Uterus (tissue), 4 donors: ENCODE measurements around the gene POLR3B. TPM values are rescaled to one million over a fixed set of nuclear protein-coding genes. Genes with fewer than 3 reads are reported as not detected.

Source experiments
- DNase-seq, 2 donors: peaks; one replicate each; pipeline ENCODE4 v3.0.0-alpha.2; 2019 to 2020
- H3K27ac ChIP-seq, 2 donors: fragments of 200-600 bp; sonication (generic); 1 replicate in 1 of 2; 2 replicates in 1 of 2; pipeline ENCODE4 v1.5.1; 2016 to 2018
- H3K27me3 ChIP-seq, 2 donors: fragments of 200-600 bp; sonication (generic); one replicate each; pipeline ENCODE4 v1.5.1; 2018 to 2019; ENCODE audit warnings: control low read depth in 1 of 2
- H3K36me3 ChIP-seq, 2 donors: fragments of 200-600 bp; sonication (generic); one replicate each; pipeline ENCODE4 v1.5.1; 2019; ENCODE audit warnings: control low read depth in 1 of 2
- H3K4me1 ChIP-seq, 2 donors: fragments of 200-600 bp; sonication (generic); one replicate each; pipeline ENCODE4 v1.5.1; 2018 to 2019; ENCODE audit warnings: control low read depth in 1 of 2
- H3K4me3 ChIP-seq, 2 donors: fragments of 200-600 bp; sonication (generic); 1 replicate in 1 of 2; 2 replicates in 1 of 2; pipeline ENCODE4 v1.5.1; 2018 to 2019; ENCODE audit warnings: mild to moderate bottlenecking in 1 of 2
- H3K9me3 ChIP-seq, 2 donors: fragments of 200-600 bp; sonication (generic); one replicate each; pipeline ENCODE4 v1.5.1; 2019; ENCODE audit warnings: control low read depth in 1 of 2
- POLR2A ChIP-seq, 2 donors: fragments of 450-650 bp; IDR thresholded peaks; one replicate each; pipeline ENCODE4 v1.6.1; 2016; ENCODE audit warnings: antibody characterized with exemption in 2 of 2, mild to moderate bottlenecking in 1 of 2, moderate library complexity in 1 of 2
- intact Hi-C: fragments of 100-400 bp; cut with DNase I; formaldehyde crosslinking; loops from one replicate; pipeline ENCODE4 v1.15.1; 2023; ENCODE audit warnings: low total_unique reads
- total RNA-seq, 4 donors: library from RNA; depleted of rRNA in 3 of 4; stranded (reverse); fragments of >200 nt in 3 of 4; gene quantifications; one replicate each; pipeline versions ENCODE4 v1.1.0 to v1.2.4, GENCODE V29; 2014 to 2023
- TF ChIP-seq, protein P1 (sequence below), 4 experiments: fragments of 200-600 bp in 2 of 4; fragments of 450-650 bp in 2 of 4; sonication (generic) in 2 of 4; IDR thresholded peaks; one replicate each; pipeline ENCODE4 v1.5.1; 2016 to 2019; ENCODE audit warnings: antibody characterized with exemption in 4 of 4, mild to moderate bottlenecking in 2 of 4, moderate library complexity in 1 of 4
- donor health status: DM: yes; HTN: yes; CAD: no.

The POLR3B gene
- total RNA-seq, 4 donors from 2014 or later, result 8.8 to 20.7 (median 11.0) TPM

DNA sequence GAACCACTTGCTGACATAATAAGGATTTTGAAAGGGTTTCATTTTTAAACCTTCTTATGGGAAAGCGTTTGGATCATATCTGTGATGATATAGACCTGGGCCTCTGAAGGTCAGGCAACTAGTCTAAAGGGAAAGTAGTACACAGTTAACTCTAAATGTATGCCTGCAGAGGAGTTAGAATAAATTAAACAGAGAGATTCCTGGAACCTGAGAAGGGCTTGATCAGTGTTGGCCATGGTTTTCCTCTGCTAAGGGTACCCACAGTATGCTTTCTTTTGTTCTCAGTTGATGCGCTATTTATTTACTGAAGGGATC is 14.4 kb upstream of the POLR3B start:
- no peaks in the 10 kb centered on the region for H3K9me3 ChIP-seq
- intact Hi-C loops, result no loop called here
- no peak overlapping the region for H3K4me3 ChIP-seq
- no peak for DNase-seq
- TF ChIP-seq, protein P1, sequence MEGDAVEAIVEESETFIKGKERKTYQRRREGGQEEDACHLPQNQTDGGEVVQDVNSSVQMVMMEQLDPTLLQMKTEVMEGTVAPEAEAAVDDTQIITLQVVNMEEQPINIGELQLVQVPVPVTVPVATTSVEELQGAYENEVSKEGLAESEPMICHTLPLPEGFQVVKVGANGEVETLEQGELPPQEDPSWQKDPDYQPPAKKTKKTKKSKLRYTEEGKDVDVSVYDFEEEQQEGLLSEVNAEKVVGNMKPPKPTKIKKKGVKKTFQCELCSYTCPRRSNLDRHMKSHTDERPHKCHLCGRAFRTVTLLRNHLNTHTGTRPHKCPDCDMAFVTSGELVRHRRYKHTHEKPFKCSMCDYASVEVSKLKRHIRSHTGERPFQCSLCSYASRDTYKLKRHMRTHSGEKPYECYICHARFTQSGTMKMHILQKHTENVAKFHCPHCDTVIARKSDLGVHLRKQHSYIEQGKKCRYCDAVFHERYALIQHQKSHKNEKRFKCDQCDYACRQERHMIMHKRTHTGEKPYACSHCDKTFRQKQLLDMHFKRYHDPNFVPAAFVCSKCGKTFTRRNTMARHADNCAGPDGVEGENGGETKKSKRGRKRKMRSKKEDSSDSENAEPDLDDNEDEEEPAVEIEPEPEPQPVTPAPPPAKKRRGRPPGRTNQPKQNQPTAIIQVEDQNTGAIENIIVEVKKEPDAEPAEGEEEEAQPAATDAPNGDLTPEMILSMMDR (IDR thresholded peaks at IDR 0.05), result no peak
- no peak for TF ChIP-seq POLR2A (IDR thresholded peaks at IDR 0.05)
- peak overlapping the region; percentile 60 to 61 for H3K27ac ChIP-seq
- H3K27me3 ChIP-seq, result no peaks in the 10 kb centered on the region
- no peaks in the 10 kb centered on the region for H3K4me1 ChIP-seq
- H3K36me3 ChIP-seq, result no peaks in the 10 kb centered on the region

DNA sequence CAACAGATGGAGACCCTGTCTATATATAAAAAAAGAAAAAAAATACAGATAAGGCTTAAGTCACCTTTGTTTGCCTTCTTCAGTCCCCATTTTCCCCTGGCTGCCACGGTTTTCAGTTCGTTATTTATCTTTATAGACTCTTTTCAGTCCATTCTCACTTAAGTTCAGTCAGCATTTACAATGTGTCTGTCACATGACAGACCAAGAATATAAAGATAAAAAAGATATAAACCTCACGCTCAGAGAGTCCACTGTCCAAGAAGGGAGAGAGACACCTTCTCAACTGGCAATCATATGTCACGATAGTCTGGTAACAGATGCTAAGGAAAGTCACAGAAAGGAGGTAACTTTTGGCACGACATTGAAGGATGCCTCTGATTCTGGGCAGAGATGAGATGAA is 13.4 kb upstream of the POLR3B start:
- peak overlapping the region; percentile 60 to 61 for H3K27ac ChIP-seq
- H3K4me3 ChIP-seq, result no peak overlapping the region
- intact Hi-C loops, result no loop called here
- H3K4me1 ChIP-seq, result no peaks in the 10 kb centered on the region
- TF ChIP-seq, protein P1 (IDR thresholded peaks at IDR 0.05), result no peak
- TF ChIP-seq POLR2A (IDR thresholded peaks at IDR 0.05), result no peak
- no peaks in the 10 kb centered on the region for H3K27me3 ChIP-seq
- DNase-seq, result no peak
- no peaks in the 10 kb centered on the region for H3K36me3 ChIP-seq
- H3K9me3 ChIP-seq, result no peaks in the 10 kb centered on the region

DNA sequence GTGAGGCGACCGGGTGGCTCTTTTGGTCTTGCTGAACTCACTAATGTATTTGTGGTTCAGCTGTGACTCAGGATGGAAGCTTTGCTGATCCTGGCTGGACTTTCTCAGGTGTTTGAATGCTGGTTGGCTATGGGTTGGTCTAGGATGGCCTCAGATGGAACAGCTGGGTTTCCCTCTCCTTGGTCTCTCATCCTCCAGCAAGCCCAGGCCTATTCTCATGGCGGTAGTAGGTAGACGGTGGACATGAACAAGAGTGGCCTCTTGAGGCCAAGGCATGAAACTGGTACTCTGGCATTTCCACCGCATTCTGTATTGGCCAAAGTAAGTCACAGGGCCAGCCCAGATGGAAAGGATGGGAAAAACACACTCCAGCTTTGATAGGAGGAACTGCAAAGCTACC is 11.8 kb upstream of the POLR3B start:
- H3K36me3 ChIP-seq, result no peaks in the 10 kb centered on the region
- no peak for DNase-seq
- no peaks in the 10 kb centered on the region for H3K4me1 ChIP-seq
- H3K27ac ChIP-seq, result no peak overlapping the region
- no peaks in the 10 kb centered on the region for H3K27me3 ChIP-seq
- H3K4me3 ChIP-seq, result no peak overlapping the region
- TF ChIP-seq, protein P1 (IDR thresholded peaks at IDR 0.05), result peak in 3 of 4 experiments; percentile 27 to 45 (median 28)
- TF ChIP-seq POLR2A (IDR thresholded peaks at IDR 0.05), result no peak
- H3K9me3 ChIP-seq, result no peaks in the 10 kb centered on the region
- intact Hi-C loops, result no loop called here

DNA sequence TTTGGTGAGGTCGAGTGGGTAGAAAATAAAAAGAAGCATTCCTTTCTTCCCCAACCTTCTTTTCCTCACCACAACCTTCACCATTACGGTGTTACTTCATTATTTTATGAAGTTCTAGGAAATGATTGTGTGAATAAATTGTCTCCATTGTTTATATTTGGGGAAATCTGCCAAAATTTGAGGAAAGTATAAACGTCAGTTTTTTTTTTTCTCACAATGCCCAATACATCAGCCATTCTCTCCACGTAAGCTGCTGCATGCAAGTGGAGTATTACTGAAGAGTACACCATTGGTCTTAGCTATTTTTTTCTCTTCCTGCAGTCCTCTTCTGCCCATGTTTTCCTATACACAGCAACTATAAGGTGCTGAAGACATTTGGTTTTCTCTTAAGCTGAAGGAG is 9.1 kb upstream of the POLR3B start:
- TF ChIP-seq, protein P1 (IDR thresholded peaks at IDR 0.05), result no peak
- TF ChIP-seq POLR2A (IDR thresholded peaks at IDR 0.05), result no peak
- Histone ChIP-seq H3K4me1 (no peaks in the 10 kb centered on the region), H3K4me3 (no peak overlapping the region), H3K27ac (no peak overlapping the region), H3K36me3 (no peaks in the 10 kb centered on the region), H3K9me3 (no peaks in the 10 kb centered on the region), H3K27me3 (no peaks in the 10 kb centered on the region)
- DNase-seq, result no peak
- intact Hi-C loops, result no loop called here

DNA sequence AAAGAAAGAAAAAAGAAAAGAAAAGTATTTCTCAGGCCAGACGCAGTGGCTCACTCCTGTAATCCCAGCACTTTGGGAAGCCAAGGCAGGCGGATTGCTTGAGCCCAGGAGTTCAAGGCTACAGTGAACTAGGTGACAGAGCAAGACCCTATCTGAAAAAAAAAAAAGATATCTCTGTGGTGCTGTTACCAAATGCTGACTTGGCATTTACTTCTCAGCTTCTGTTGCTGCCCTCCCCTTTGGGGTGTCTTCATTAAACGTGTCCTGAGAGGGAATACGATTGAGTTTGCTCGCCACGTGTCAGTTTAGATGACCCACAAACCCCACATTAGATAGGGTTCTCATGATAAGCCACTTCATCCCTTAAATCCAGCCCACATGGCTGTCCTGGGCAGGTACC is 4.4 kb upstream of the POLR3B start:
- no peak for DNase-seq
- TF ChIP-seq, protein P1 (IDR thresholded peaks at IDR 0.05), result no peak
- no peak for TF ChIP-seq POLR2A (IDR thresholded peaks at IDR 0.05)
- intact Hi-C loops, result no loop called here

More for the DNA sequence above, 4.4 kb upstream of the POLR3B start:
- Histone ChIP-seq H3K36me3 (no peaks in the 10 kb centered on the region), H3K27me3 (no peaks in the 10 kb centered on the region), H3K4me3 (no peak overlapping the region), H3K4me1 (no peaks in the 10 kb centered on the region), H3K9me3 (no peaks in the 10 kb centered on the region), H3K27ac (no peak overlapping the region)
